Hematopoietic multipotent progenitor cell treated with erythropoietin and hydrocortisone succinate and interleukin-3 and kit ligand, for 4 days (in vitro differentiated cells): Measurements from ENCODE around the gene EHBP1.
"Not testable (repeated sequence)": the region's sequence is repeated elsewhere in the genome, so short reads cannot be mapped to it uniquely, and the experiment has no call there.

Experiments used
- DNase-seq: peaks from one replicate; pipeline ENCODE4 v3.0.0-alpha.2; 2015

The EHBP1 gene

DNA sequence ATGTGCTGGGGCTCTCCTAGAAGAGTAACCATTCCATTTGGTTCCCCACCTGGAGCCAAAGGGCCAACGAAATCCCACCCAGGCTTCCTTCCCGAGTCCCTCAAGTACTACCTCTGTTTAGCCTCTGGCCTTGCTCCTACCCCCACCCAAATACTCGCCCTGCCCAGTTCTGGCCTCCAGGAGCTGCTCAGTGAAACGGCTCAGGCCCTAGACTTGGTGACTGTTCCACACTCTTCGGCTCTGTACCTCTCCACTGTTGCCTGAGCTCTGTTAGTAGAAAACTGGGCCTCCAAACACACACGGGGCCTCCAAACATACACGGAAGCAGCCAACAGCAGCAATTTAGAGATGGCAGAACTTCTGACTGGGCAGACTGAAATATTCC, 349.3 kb downstream of the EHBP1 start:
- peak; percentile 19 for DNase-seq

GRCh38 chr2:63055226-63056106, 350.0 kb downstream of the EHBP1 start:
- peak; percentile 40 for DNase-seq

GRCh38 chr2:63056107-63057050, 350.9 kb downstream of the EHBP1 start:
- DNase-seq: peak; percentile 66

DNA sequence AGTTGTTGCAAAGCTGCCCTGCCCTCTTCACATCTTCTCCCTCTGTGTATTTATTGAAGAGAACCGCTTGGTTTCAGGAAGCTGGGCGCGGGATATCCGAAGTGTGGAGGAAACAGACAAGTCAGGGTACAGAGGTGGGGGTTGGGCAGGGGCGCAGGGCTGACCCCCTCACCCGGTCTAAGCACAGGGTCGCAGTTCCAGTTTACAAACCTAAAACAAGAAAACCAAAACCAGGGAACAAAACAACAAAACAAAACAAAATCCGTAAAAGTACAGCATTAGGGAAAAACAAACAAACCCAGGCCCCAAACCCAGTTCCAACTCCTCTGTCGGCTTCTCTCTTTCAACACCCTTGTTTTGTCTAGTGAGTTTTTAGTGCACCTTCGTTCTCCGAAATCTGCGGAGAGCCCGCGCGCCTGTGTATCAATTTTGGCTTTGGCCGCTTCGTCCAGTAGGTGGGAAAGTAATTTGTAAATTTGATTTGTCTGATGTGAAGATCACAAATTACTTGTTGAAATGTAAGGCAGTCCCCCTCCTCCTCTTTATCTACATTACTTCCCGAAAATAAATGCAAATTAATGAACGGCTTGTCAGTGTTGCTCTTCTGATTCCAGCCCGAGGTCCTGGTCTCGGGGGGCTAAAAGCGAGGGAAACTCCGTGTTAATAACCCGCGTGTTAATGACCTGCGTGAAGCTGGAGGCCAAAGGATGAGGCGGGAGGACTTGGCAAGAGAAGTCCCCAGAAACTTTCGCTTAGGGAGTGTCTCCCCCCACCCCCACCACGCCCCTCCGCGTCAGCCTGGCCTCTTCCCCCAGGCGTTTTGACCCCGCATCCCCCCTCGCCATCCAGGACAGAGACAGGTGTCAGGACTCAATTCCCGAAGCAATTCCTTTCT, 352.0 kb downstream of the EHBP1 start:
- peak; percentile 17 for DNase-seq

DNA sequence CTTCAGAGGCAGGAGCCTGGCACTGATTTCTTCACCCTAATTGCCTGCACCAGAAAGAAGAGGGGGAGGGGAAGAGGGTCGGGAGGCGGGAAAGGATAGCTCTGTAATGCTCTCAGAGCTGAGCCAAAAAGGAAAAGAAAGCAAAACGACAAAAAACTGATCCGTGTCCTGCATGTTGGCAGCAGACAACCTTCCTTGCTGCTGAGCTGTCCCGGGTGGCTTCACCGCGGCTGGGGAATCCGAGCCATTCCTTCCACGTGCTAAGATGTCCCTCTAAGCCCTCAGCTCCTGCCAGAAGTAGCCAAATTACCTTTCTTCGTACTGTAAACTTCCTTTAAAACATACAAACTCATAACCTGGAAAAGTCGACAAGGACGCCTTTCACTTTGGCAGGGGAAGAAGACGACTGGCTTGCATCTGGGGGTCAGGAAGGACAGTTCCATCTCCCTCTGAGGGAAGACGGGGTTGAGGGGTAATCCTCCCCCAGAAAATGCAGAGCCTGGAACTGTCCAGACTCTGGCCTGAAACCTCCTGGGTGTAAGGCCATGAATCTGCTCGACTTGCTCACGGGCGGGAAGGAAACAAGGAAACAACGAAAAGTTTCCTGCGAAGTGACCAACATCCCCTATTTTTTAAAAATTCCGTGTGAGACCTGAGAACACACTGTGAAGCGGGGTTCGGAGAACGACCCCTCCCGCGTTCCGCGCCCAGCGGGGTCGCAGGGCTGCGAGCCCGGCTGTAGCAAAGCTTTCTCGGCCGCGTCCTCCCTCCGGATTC, 352.8 kb downstream of the EHBP1 start:
- peak; percentile 30 for DNase-seq

- DNase-seq: peak; percentile 37
Observed at GRCh38 chr2:63058921-63059792, 353.6 kb downstream of the EHBP1 start.

GRCh38 chr2:63059793-63060471, 354.4 kb downstream of the EHBP1 start:
- peak; percentile 66 for DNase-seq

DNA sequence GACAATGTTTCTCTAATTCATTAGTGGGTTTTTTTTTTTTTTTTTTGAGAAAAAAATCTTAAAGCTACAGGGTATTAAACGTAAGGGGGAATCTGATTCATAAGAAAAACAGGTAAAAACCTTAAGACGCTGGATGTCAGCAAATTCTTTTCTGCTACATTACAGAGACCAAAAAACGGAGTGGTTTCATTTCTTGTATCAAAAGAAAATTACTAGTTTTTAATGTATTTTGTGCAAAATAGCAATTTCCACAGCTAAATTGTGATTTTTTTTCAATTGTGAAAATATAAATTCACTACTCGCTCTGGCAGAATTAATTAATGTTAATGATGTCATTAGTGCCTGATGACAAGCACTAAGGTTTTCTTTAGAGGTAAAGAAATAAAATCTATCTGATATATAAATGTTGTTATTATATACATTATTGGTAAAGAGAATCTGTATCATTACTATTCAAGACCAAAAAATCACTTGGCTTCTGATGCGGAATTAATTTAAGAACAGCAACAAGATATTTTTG, 355.0 kb downstream of the EHBP1 start:
- DNase-seq: no peak

GRCh38 chr2:63064197-63064596, 358.7 kb downstream of the EHBP1 start:
- DNase-seq: peak; percentile 15

DNA sequence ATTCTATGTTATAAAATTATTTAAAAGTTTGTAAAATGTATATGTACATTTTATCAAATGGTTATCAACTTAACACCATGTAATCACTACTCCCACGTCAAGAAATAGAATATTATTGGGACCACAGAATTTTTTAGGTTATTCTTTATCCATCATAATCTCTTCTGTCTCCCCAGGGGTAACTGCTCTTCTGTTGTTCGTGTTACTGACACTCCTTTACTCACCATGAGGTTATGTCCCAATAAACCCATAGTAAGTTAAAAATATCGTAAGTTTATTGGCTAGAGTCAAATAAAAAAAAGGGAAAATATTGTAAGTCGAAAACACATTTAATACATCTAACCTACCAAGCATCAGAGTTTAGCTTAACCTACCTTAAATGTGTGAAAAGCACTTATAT, 359.1 kb downstream of the EHBP1 start:
- no peak for DNase-seq

GRCh38 chr2:63066265-63066664, 360.8 kb downstream of the EHBP1 start:
- no peak for DNase-seq

DNA sequence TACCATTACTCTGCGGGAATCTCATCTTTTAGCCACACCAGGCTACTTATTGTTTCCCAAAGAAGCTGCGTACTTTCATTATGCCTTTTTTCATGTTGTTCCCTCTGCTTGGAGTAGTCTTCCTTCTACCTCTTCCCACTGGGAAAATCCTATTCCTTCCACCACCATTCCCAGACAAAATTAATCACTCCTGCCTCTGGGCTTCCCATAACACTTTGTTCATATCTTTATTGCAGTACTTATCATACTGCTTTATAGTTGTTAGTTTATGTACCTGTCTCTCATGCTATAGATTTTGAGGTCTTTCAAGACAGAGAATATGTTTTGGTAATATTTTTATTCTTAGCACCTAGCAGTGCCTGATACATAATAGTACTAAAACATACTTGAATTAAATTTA, 361.3 kb downstream of the EHBP1 start:
- DNase-seq: no peak

- no peak for DNase-seq
Observed at GRCh38 chr2:63071664-63072063, 366.2 kb downstream of the EHBP1 start.

DNA sequence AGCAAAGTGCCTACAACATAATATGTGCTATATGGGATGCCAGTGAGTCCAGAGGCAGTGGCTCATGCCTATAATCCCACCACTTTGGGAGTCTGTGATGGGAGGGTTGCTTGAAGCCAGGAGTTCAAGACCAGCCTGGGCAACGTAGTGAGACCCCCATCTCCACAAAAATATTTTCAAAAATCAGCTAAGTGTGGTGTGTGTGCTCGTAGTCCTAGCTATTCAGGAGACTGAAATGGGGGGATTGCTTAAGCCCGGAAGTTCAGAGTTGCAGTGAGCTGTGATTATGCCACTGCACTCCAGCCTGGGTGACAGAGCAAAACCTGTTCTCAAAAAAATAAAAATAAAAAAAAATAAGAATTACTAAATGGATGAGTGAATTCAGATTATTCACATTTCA, 368.5 kb downstream of the EHBP1 start:
- no peak for DNase-seq

GRCh38 chr2:63074399-63074798, 368.9 kb downstream of the EHBP1 start:
- not testable (repeated sequence) for DNase-seq

DNA sequence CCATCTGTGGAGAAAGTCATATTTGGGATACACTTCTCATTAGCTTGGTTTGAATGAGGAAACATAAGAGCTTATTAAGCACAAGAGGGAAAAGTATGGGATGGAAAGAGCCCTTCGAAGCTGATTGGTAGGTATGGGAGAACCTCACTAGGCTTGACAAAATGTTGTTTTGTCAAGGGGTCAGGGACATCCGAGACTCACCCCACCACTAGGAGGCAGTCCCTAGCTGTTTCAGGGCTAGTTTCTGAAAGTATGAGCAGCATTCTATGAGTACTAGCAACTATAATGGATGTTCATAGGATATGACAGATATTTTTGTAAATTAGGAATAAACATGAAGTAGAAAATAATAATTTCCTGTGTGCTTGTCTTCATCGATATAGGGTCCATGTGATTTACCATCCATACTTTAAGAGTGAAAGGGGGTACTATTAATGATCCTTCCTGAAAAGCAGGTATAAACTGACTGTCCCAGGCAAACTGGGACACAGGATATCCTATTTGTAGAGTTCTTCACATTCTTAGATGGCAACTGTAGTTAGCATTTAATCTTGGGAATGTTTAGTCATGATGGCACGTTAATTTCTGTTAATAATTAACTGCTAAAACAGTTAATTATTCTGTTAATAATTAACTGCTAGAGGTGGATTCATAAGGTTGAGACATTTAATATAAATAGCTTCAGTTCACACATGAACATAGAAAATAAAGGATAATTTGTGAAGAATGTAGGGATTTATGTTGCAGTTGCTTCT, 373.5 kb downstream of the EHBP1 start:
- peak; percentile 73 for DNase-seq

DNA sequence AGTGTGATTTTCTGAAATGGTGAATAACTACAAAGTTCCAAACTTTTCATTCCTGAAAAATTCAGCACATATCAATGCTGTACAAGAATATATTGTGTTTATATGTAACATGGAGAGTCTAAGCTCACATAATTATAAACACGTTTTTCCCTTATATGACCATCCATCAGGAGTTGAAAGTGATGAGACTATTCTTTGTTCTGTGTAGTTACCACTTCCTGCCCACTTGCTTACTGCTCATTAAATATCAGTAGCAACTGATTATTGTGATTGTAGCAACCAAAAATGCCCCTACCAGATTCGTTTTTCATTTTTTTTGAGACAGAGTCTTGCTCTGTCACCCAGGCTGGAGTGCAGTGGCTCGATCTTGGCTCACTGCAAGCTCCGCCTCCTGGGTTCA, 375.9 kb downstream of the EHBP1 start:
- no peak for DNase-seq

DNA sequence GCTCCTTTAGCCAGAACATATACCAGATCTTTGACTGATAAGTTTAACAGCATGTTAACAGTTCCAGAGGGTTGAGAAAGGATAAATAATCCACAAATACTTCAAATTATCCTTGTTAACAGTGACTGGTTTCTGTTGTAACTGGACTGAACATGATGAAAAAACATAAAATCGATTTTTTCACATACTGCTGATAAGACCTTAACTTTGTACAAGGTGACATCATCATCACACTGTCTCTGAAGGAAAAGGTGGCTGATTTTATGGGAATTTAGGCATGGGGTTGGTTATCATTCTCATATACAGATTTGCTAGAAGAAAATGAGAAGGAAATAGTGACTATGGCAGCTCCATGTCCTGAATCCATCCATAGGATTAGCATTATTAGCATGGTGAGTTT, 381.2 kb downstream of the EHBP1 start:
- no peak for DNase-seq

DNA sequence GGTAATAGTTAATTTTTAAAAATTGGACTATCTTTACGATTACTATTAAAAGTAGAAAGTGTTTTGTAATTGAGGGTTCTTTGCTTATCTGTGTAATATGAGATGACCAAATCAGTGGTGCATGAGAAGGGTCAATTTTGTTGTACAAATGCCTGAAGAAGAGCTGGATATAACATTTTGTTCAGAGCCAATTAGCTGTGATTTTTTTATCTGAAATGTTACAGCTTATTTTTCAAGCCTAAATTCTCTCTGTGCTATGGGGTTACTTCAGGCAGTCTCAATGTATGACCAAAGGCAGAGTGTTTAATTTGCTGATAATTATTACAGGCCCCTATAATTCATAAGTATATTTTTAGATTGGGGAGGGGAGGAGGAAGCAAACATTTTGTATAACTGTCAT, 386.9 kb downstream of the EHBP1 start:
- no peak for DNase-seq
